PC-3 (cell line): Measurements from ENCODE around the gene DNAJB1.

Experiments
- EZH2 ChIP-seq: fragments of 300-600 bp; sonication (generic); IDR thresholded peaks from one replicate; pipeline ENCODE4 v1.6.1; 2017; ENCODE audit warnings: antibody characterized with exemption, mild to moderate bottlenecking, low read length; ENCODE audit not compliant: unreplicated experiment
- EZH2phosphoT487 ChIP-seq: fragments of 300-600 bp; sonication (generic); IDR thresholded peaks from 2 replicates; pipeline ENCODE4 v1.6.1; 2018; ENCODE audit warnings: mild to moderate bottlenecking, antibody characterized with exemption, low read length, borderline replicate concordance
- TF ChIP-seq, protein P1 (sequence below): fragments of 300-600 bp; sonication (generic); conservative IDR thresholded peaks from 2 replicates; pipeline ENCODE4 v1.5.1; 2017; ENCODE audit warnings: antibody characterized with exemption, low read depth, mild to moderate bottlenecking, low read length

DNA sequence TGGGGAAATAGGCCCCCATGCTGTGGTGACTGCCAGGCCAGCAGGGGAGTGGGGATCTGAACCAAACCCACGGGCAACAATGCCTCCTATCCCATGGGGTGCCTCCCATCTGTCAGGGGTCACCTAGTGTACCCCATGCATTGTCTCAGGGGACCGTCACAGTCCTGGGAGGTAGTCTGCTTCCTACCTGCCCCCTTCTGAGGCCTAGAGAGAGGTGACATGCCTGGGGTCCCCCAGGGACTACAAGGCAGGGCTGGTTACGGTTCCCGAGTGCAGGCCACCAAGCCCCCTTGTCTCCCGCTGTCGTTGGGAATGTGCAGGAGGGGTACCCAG lies 42.5 kb upstream of the DNAJB1 start:
- TF ChIP-seq, protein P1, sequence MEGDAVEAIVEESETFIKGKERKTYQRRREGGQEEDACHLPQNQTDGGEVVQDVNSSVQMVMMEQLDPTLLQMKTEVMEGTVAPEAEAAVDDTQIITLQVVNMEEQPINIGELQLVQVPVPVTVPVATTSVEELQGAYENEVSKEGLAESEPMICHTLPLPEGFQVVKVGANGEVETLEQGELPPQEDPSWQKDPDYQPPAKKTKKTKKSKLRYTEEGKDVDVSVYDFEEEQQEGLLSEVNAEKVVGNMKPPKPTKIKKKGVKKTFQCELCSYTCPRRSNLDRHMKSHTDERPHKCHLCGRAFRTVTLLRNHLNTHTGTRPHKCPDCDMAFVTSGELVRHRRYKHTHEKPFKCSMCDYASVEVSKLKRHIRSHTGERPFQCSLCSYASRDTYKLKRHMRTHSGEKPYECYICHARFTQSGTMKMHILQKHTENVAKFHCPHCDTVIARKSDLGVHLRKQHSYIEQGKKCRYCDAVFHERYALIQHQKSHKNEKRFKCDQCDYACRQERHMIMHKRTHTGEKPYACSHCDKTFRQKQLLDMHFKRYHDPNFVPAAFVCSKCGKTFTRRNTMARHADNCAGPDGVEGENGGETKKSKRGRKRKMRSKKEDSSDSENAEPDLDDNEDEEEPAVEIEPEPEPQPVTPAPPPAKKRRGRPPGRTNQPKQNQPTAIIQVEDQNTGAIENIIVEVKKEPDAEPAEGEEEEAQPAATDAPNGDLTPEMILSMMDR, result no peak
- no peak for TF ChIP-seq EZH2
- no peak for TF ChIP-seq EZH2phosphoT487
